ENCODE data around the gene CNPPD1.

The CNPPD1 gene
- long read RNA-seq, transcript CNPPD1-201 (8 exons, 2,060 nt): major isoform, 78 of 160 reads
- long read RNA-seq, partial matches to known transcripts: 24 of 160 reads
- long read RNA-seq, other reads (novel, unspliced or antisense): 57 of 160 reads

GRCh38 chr2:219176818-219177551 lies at the start of gene CNPPD1:
Gene CNPPD1 (minus strand): TSS chr2:219176925. CDS start chr2:219176828, 97 bp downstream.
- Histone ChIP-seq H3K27ac (replicated peaks) (peak within 1 kb of the TSS; percentile 91), H3K4me3 (replicated peaks; ENCODE audit: insufficient read depth, low read length) (peak within 1 kb of the TSS; percentile 79), H3K27me3 (ENCODE audit: insufficient read depth, poor library complexity, severe bottlenecking) (no peaks in the 10 kb centered on the region)
- TF ChIP-seq, protein P1, sequence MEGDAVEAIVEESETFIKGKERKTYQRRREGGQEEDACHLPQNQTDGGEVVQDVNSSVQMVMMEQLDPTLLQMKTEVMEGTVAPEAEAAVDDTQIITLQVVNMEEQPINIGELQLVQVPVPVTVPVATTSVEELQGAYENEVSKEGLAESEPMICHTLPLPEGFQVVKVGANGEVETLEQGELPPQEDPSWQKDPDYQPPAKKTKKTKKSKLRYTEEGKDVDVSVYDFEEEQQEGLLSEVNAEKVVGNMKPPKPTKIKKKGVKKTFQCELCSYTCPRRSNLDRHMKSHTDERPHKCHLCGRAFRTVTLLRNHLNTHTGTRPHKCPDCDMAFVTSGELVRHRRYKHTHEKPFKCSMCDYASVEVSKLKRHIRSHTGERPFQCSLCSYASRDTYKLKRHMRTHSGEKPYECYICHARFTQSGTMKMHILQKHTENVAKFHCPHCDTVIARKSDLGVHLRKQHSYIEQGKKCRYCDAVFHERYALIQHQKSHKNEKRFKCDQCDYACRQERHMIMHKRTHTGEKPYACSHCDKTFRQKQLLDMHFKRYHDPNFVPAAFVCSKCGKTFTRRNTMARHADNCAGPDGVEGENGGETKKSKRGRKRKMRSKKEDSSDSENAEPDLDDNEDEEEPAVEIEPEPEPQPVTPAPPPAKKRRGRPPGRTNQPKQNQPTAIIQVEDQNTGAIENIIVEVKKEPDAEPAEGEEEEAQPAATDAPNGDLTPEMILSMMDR (IDR thresholded peaks at IDR 0.05; ENCODE audit: insufficient read depth, low read length): no peak
- TF ChIP-seq SPI1 (IDR thresholded peaks at IDR 0.05; ENCODE audit: borderline replicate concordance, low read depth): peak; percentile 75; the same call in 1 of the 2 replicates
- TF ChIP-seq POLR2AphosphoS5 (IDR thresholded peaks at IDR 0.05; ENCODE audit: low read depth): peak; percentile 75
- TF ChIP-seq GABPA (IDR thresholded peaks at IDR 0.05; ENCODE audit: low read depth): peak; percentile 69
- TF ChIP-seq, protein P2, sequence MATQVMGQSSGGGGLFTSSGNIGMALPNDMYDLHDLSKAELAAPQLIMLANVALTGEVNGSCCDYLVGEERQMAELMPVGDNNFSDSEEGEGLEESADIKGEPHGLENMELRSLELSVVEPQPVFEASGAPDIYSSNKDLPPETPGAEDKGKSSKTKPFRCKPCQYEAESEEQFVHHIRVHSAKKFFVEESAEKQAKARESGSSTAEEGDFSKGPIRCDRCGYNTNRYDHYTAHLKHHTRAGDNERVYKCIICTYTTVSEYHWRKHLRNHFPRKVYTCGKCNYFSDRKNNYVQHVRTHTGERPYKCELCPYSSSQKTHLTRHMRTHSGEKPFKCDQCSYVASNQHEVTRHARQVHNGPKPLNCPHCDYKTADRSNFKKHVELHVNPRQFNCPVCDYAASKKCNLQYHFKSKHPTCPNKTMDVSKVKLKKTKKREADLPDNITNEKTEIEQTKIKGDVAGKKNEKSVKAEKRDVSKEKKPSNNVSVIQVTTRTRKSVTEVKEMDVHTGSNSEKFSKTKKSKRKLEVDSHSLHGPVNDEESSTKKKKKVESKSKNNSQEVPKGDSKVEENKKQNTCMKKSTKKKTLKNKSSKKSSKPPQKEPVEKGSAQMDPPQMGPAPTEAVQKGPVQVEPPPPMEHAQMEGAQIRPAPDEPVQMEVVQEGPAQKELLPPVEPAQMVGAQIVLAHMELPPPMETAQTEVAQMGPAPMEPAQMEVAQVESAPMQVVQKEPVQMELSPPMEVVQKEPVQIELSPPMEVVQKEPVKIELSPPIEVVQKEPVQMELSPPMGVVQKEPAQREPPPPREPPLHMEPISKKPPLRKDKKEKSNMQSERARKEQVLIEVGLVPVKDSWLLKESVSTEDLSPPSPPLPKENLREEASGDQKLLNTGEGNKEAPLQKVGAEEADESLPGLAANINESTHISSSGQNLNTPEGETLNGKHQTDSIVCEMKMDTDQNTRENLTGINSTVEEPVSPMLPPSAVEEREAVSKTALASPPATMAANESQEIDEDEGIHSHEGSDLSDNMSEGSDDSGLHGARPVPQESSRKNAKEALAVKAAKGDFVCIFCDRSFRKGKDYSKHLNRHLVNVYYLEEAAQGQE (IDR thresholded peaks at IDR 0.05; ENCODE audit: insufficient replicate concordance, low read depth): peak; percentile 58
- peak; percentile 83 to 85 for DNase-seq (ENCODE audit: low read depth in 1 of 2, low spot score in 1 of 2)

- TF ChIP-seq GABPA (IDR thresholded peaks at IDR 0.05; ENCODE audit: low read depth) (no peak), SPI1 (IDR thresholded peaks at IDR 0.05; ENCODE audit: borderline replicate concordance, low read depth) (peak; percentile 99), POLR2AphosphoS5 (IDR thresholded peaks at IDR 0.05; ENCODE audit: low read depth) (peak; percentile 100)
- TF ChIP-seq, protein P2 (IDR thresholded peaks at IDR 0.05; ENCODE audit: insufficient replicate concordance, low read depth): no peak
- TF ChIP-seq, protein P1 (IDR thresholded peaks at IDR 0.05; ENCODE audit: insufficient read depth, low read length): no peak
- DNase-seq (ENCODE audit: low read depth in 1 of 2, low spot score in 1 of 2): peak; percentile 87 to 89
- Histone ChIP-seq H3K27me3 (ENCODE audit: insufficient read depth, poor library complexity, severe bottlenecking) (no peaks in the 10 kb centered on the region), H3K4me3 (replicated peaks; ENCODE audit: insufficient read depth, low read length) (no peak overlapping the region), H3K27ac (replicated peaks) (no peak overlapping the region)
These were observed 48.6 kb upstream of the CNPPD1 start for GRCh38 chr2:219225350-219225749.

DNA sequence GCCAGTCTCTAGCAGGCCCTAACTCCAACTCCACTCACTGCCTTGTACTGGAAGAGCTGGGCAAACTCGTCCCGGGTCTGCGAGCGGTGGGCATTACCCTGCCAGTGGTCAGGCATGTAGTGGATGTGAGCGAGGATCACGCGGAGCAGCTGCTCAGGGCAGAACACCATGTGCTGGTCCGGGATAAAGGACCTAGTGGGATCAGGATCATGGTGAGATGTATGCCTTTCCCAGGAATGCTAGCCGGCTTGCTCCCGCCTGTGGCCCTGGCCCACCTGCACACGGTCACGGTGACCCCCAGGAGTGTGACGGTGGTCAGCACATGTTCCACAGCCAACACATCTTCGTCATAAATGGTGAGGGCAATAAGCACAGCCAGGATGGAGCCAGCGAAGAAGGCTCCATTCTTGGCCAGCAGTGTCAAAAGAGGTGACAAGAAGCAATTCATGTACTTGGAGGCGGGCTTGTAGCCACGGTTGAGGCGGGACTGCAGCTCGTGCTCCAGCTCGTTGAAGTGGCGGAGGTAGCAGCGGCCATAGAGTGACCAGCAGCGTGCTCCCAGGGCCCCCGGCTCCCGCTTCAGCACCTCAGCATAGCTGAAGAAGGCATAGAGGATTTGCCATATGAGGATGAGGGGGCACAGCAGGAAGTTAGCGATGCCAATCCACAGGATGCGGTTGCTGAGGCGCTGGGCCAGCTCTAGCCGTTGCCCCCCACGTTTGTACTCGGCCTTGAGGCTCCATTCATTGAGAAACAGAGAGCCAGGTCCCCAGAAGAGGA lies 47.3 kb upstream of the CNPPD1 start:
- TF ChIP-seq, protein P2 (IDR thresholded peaks at IDR 0.05; ENCODE audit: insufficient replicate concordance, low read depth): no peak
- TF ChIP-seq SPI1 (IDR thresholded peaks at IDR 0.05; ENCODE audit: borderline replicate concordance, low read depth): no peak
- TF ChIP-seq GABPA (IDR thresholded peaks at IDR 0.05; ENCODE audit: low read depth): no peak
- TF ChIP-seq, protein P1 (IDR thresholded peaks at IDR 0.05; ENCODE audit: insufficient read depth, low read length): no peak
- no peak for TF ChIP-seq POLR2AphosphoS5 (IDR thresholded peaks at IDR 0.05; ENCODE audit: low read depth)
- DNase-seq (ENCODE audit: low read depth in 1 of 2, low spot score in 1 of 2): no peak
- H3K27ac ChIP-seq (replicated peaks): no peak overlapping the region
- no peak overlapping the region for H3K4me3 ChIP-seq (replicated peaks; ENCODE audit: insufficient read depth, low read length)
- no peaks in the 10 kb centered on the region for H3K27me3 ChIP-seq (ENCODE audit: insufficient read depth, poor library complexity, severe bottlenecking)

All from HL-60 (cell line).